Panc1 (cell line): ENCODE measurements around the gene IWS1. TPM values are rescaled to one million over a fixed set of nuclear protein-coding genes. Genes with fewer than 3 reads are reported as not detected.

Experiments used
- ATAC-seq: fragments of 200-7000 bp; cut with Tn5 transposase; 2 replicates; pipeline ENCODE4 v1.9.1; 2020; ENCODE audit warnings: mild to moderate bottlenecking, moderate library complexity
- BruUV-seq: library from RNA; stranded (reverse); fragments of 400-500 nt; replicated peaks from 2 replicates; lab custom pipeline; 2021; lab: Mats Ljungman, UMichigan
- CTCF ChIA-PET: fragments of 300-600 bp; sonication (Branson Sonifier 250); formaldehyde crosslinking; loops from one replicate; lab custom pipeline; 2022; ENCODE audit warnings: antibody characterized with exemption; lab: Charles Lee
- POLR2A ChIA-PET: fragments of 300-600 bp; sonication (Branson Sonifier 250); formaldehyde crosslinking; loops from one replicate; lab custom pipeline; 2022; ENCODE audit warnings: antibody characterized with exemption; lab: Charles Lee
- DNase-seq: peaks from one replicate; pipeline ENCODE4 v3.0.0-alpha.2; 2010; ENCODE audit warnings: low read depth, low spot score
- H3K27ac ChIP-seq: 2 replicates; pipeline ENCODE4 v1.5.1; 2011; ENCODE audit warnings: mild to moderate bottlenecking, low read length, inconsistent platforms
- H3K27me3 ChIP-seq: fragments of 200-500 bp; sonication (Bioruptor generic); 2 replicates; pipeline ENCODE4 v1.6.0; 2014; ENCODE audit warnings: low read length, inconsistent platforms; ENCODE audit not compliant: control insufficient read depth, insufficient read depth
- H3K36me3 ChIP-seq: fragments of 200-500 bp; sonication (Bioruptor generic); 2 replicates; pipeline ENCODE4 v1.5.1; 2014; ENCODE audit warnings: inconsistent platforms, mild to moderate bottlenecking, low read length, moderate library complexity; ENCODE audit not compliant: control insufficient read depth, insufficient read depth
- H3K4me1 ChIP-seq: 2 replicates; pipeline ENCODE4 v1.5.1; 2011; ENCODE audit warnings: inconsistent platforms, mild to moderate bottlenecking, low read length, moderate library complexity; ENCODE audit not compliant: control insufficient read depth, insufficient read depth
- H3K4me3 ChIP-seq, 2 experiments: 2 replicates each; pipeline ENCODE4 v1.5.1; 2011 to 2012; ENCODE audit warnings: low read depth in 2 of 2, low read length in 2 of 2, mild to moderate bottlenecking in 2 of 2, inconsistent platforms in 1 of 2, moderate library complexity in 1 of 2
- H3K9me3 ChIP-seq: fragments of 200-500 bp; sonication (Bioruptor generic); 2 replicates; pipeline ENCODE4 v1.5.1; 2014; ENCODE audit warnings: low read depth, mild to moderate bottlenecking, inconsistent platforms, low read length, moderate library complexity; ENCODE audit not compliant: control insufficient read depth, insufficient read depth
- POLR2AphosphoS5 ChIP-seq: IDR thresholded peaks from 2 replicates; pipeline ENCODE4 v1.6.1; 2012; ENCODE audit warnings: mild to moderate bottlenecking, low read depth, low read length, moderate library complexity
- SIN3A ChIP-seq: IDR thresholded peaks from 2 replicates; pipeline ENCODE4 v1.6.1; 2012; ENCODE audit warnings: low read depth, mild to moderate bottlenecking, low read length, moderate library complexity, borderline replicate concordance; ENCODE audit not compliant: insufficient read depth
- TCF7L2 ChIP-seq: IDR thresholded peaks from 2 replicates; pipeline ENCODE4 v1.6.1; 2011; ENCODE audit warnings: mild to moderate bottlenecking, low read depth, low read length, inconsistent platforms
- in situ Hi-C: cut with HindIII; loops from 2 replicates; pipeline ENCODE4 v1.10.0; 2016; ENCODE audit warnings: low sequenced_read_pairs, low pct_unique_long_range_greater_than_20kb
- intact Hi-C: fragments of 100-400 bp; cut with micrococcal nuclease; formaldehyde crosslinking; loops from one replicate; pipeline ENCODE4 v1.10.0; 2022; ENCODE audit not compliant: unreplicated experiment
- total RNA-seq: library from RNA; stranded (reverse); gene quantifications from one replicate; pipeline ENCODE4 v1.2.1, GENCODE V29; 2021; ENCODE audit not compliant: unreplicated experiment
- TF ChIP-seq, protein P1 (sequence below): fragments of 450-650 bp; IDR thresholded peaks from 2 replicates; pipeline ENCODE4 v1.5.1; 2017; ENCODE audit warnings: mild to moderate bottlenecking
- TF ChIP-seq, protein P2 (sequence below), 2 experiments: IDR thresholded peaks; 2 replicates each; pipeline ENCODE4 v1.6.1; 2011 to 2012; ENCODE audit warnings: low read depth in 2 of 2, control low read depth in 1 of 2, low read length in 1 of 2, mild to moderate bottlenecking in 1 of 2, moderate library complexity in 1 of 2; ENCODE audit not compliant: insufficient read depth in 1 of 2

Gene IWS1
- total RNA-seq, 1 experiment from 2014 or later = 48.6 TPM

DNA sequence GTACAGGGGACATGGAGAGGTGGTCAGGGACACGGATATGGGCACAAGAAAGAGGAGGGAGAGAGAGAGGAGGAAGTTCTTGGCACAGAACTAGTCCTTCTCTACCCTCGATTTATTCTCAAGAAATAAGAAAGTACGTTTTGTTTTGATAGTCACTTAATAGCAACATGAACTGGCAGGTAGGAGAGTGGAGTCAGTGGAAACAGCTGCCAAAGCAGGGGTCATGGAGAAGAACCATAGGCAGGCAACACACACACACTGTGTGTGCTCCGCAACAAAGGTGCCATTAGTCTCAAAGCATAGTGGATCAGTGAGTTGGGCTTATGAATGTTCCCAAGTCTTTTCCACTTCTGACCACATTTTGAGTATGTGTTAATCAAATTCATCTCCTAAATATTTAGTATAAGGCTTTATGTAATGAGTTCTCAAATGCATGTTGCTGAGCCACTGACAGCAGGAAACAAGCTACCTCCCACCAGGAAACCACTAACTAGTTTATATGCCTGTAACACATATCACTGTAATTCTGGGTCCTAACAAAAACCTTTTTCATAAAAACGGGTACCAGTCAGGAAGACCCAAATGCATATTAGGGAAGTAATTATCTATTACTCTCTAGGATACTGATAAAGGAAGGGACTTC is 41.1 kb downstream of the IWS1 start:
- no peak for ATAC-seq
- Histone ChIP-seq H3K27me3 (no peaks in the 10 kb centered on the region), H3K4me3 (no peak overlapping the region), H3K9me3 (no peaks in the 10 kb centered on the region), H3K27ac (no peak overlapping the region), H3K36me3 (peaks cover 45% of the 10 kb centered on the region), H3K4me1 (no peaks in the 10 kb centered on the region)
- no peak for DNase-seq
- no TSS peak for BruUV-seq
- intact Hi-C loops = no loop called here
- in situ Hi-C loops = no loop called here
- TF ChIP-seq, protein P1, sequence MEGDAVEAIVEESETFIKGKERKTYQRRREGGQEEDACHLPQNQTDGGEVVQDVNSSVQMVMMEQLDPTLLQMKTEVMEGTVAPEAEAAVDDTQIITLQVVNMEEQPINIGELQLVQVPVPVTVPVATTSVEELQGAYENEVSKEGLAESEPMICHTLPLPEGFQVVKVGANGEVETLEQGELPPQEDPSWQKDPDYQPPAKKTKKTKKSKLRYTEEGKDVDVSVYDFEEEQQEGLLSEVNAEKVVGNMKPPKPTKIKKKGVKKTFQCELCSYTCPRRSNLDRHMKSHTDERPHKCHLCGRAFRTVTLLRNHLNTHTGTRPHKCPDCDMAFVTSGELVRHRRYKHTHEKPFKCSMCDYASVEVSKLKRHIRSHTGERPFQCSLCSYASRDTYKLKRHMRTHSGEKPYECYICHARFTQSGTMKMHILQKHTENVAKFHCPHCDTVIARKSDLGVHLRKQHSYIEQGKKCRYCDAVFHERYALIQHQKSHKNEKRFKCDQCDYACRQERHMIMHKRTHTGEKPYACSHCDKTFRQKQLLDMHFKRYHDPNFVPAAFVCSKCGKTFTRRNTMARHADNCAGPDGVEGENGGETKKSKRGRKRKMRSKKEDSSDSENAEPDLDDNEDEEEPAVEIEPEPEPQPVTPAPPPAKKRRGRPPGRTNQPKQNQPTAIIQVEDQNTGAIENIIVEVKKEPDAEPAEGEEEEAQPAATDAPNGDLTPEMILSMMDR = no peak
- TF ChIP-seq, protein P2, sequence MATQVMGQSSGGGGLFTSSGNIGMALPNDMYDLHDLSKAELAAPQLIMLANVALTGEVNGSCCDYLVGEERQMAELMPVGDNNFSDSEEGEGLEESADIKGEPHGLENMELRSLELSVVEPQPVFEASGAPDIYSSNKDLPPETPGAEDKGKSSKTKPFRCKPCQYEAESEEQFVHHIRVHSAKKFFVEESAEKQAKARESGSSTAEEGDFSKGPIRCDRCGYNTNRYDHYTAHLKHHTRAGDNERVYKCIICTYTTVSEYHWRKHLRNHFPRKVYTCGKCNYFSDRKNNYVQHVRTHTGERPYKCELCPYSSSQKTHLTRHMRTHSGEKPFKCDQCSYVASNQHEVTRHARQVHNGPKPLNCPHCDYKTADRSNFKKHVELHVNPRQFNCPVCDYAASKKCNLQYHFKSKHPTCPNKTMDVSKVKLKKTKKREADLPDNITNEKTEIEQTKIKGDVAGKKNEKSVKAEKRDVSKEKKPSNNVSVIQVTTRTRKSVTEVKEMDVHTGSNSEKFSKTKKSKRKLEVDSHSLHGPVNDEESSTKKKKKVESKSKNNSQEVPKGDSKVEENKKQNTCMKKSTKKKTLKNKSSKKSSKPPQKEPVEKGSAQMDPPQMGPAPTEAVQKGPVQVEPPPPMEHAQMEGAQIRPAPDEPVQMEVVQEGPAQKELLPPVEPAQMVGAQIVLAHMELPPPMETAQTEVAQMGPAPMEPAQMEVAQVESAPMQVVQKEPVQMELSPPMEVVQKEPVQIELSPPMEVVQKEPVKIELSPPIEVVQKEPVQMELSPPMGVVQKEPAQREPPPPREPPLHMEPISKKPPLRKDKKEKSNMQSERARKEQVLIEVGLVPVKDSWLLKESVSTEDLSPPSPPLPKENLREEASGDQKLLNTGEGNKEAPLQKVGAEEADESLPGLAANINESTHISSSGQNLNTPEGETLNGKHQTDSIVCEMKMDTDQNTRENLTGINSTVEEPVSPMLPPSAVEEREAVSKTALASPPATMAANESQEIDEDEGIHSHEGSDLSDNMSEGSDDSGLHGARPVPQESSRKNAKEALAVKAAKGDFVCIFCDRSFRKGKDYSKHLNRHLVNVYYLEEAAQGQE (IDR thresholded peaks at IDR 0.05; ENCODE audit: insufficient read depth in 1 of 2, low read depth in 2 of 2, low read length in 1 of 2) = no peak
- no peak for TF ChIP-seq TCF7L2
- no peak for TF ChIP-seq SIN3A
- no peak for TF ChIP-seq POLR2AphosphoS5
- ChIA-PET POLR2A (no interaction called here), CTCF (no interaction called here)

DNA sequence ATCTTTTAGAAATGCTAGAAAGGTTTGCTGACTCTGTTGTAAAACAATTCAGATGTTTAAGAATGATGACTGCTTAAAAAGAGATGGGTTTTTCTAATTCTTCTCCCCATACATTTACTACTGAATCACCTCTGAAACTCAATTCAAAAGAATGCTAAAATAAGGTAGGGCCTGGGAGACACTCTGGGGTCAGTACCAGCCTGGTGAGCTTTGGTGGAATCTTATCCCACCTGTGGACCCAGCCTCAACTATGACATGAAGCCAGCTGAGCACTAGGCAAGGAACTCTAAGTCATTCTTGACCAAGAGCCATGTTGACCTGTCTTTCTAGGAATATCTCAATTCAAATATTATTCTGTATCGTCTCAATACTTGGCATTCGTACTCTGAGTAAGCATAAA is 44.3 kb downstream of the IWS1 start:
- H3K4me1 ChIP-seq = no peaks in the 10 kb centered on the region
- BruUV-seq = no TSS peak
- TF ChIP-seq SIN3A (no peak), POLR2AphosphoS5 (no peak), TCF7L2 (no peak)
- TF ChIP-seq, protein P1 = no peak
- TF ChIP-seq, protein P2 (IDR thresholded peaks at IDR 0.05; ENCODE audit: insufficient read depth in 1 of 2, low read depth in 2 of 2, low read length in 1 of 2) = no peak
- intact Hi-C loops (no loop called here), in situ Hi-C loops (no loop called here)
- no peaks in the 10 kb centered on the region for H3K27me3 ChIP-seq
- ChIA-PET CTCF (interaction anchor here (0.6 kb wide), 1 partner anchor 314 kb away, joined by 7 read pairs; no protein-coding TSS in a partner anchor), POLR2A (no interaction called here)
- no peak for ATAC-seq
- no peak overlapping the region for H3K27ac ChIP-seq
- H3K9me3 ChIP-seq = no peaks in the 10 kb centered on the region
- DNase-seq = no peak
- H3K4me3 ChIP-seq = no peak overlapping the region
- peaks cover 31% of the 10 kb centered on the region for H3K36me3 ChIP-seq
